K562 (cell line): ENCODE results near the gene PBXIP1. TPM values are rescaled to one million over a fixed set of nuclear protein-coding genes. Genes with fewer than 3 reads are reported as not detected.

Experiments used
- ARID1B ChIP-seq: fragments of 450-650 bp; IDR thresholded peaks from 2 replicates; pipeline ENCODE4 v1.6.1; 2016; ENCODE audit warnings: antibody characterized with exemption, mild to moderate bottlenecking, inconsistent platforms
- ARNT ChIP-seq, 2 experiments: fragments of 450-650 bp; IDR thresholded peaks; 2 replicates each; pipeline ENCODE4 v1.6.1; 2016; ENCODE audit warnings: mild to moderate bottlenecking in 1 of 2
- CREB5 ChIP-seq: fragments of 250-450 bp; sonication (Bioruptor Pico); IDR thresholded peaks from 2 replicates; pipeline ENCODE4 v1.5.0; 2020; ENCODE audit warnings: mild to moderate bottlenecking
- EP400 ChIP-seq: fragments of 450-650 bp; IDR thresholded peaks from 2 replicates; pipeline ENCODE4 v1.6.1; 2017; ENCODE audit warnings: antibody characterized with exemption, mild to moderate bottlenecking, moderate library complexity
- FOXA1 ChIP-seq: fragments of 450-650 bp; IDR thresholded peaks from 2 replicates; pipeline ENCODE4 v1.6.1; 2016; ENCODE audit warnings: mild to moderate bottlenecking, borderline replicate concordance
- HDAC3 ChIP-seq: fragments of 450-650 bp; IDR thresholded peaks from 2 replicates; pipeline ENCODE4 v1.6.1; 2018; ENCODE audit warnings: borderline replicate concordance, mild to moderate bottlenecking, moderate library complexity; ENCODE audit not compliant: partially characterized antibody
- HNRNPH1 ChIP-seq: fragments of 200-400 bp; formaldehyde crosslinking; optimal IDR thresholded peaks from 2 replicates; pipeline ENCODE3; 2017; ENCODE audit warnings: low read depth, mild to moderate bottlenecking, low read length, moderate library complexity
- JUN ChIP-seq, 2 experiments: sonication (generic) in 1 of 2; formaldehyde crosslinking in 1 of 2; IDR thresholded peaks; 2 replicates each; pipeline versions ENCODE4 v1.6.1 to v1.8.0; 2012 to 2022; ENCODE audit warnings: borderline replicate concordance in 2 of 2, mild to moderate bottlenecking in 2 of 2, improper control_type of control experiment in 1 of 2, low read depth in 1 of 2, low read length in 1 of 2, missing genetic modification reagents in 1 of 2
- MAFF ChIP-seq: IDR thresholded peaks from 2 replicates; pipeline ENCODE4 v1.6.1; 2012; ENCODE audit warnings: low read length, improper control_type of control experiment
- MBD2 ChIP-seq: sonication (generic); IDR thresholded peaks from 2 replicates; pipeline ENCODE4 v1.6.1; 2016; ENCODE audit warnings: low read depth, borderline replicate concordance
- MIER1 ChIP-seq: fragments of 450-650 bp; IDR thresholded peaks from 2 replicates; pipeline ENCODE4 v1.6.1; 2016; ENCODE audit warnings: antibody characterized with exemption, mild to moderate bottlenecking, low read depth
- MNT ChIP-seq, 2 experiments: fragments of 450-650 bp; conservative IDR thresholded peaks; 2 replicates each; pipeline ENCODE4 v1.6.1; 2017; ENCODE audit warnings: mild to moderate bottlenecking in 2 of 2, moderate library complexity in 2 of 2
- NEUROD1 ChIP-seq: fragments of 150-350 bp; IDR thresholded peaks from 2 replicates; pipeline ENCODE4 v1.6.1; 2014; ENCODE audit warnings: borderline replicate concordance, low read length, low read depth; ENCODE audit not compliant: partially characterized antibody
- PATZ1 ChIP-seq: fragments of 250-450 bp; sonication (Bioruptor Pico); IDR thresholded peaks from 2 replicates; pipeline ENCODE4 v1.5.0; 2020; ENCODE audit warnings: mild to moderate bottlenecking, borderline replicate concordance
- POLR2AphosphoS2 ChIP-seq: IDR thresholded peaks from 2 replicates; pipeline ENCODE4 v1.6.1; 2012; ENCODE audit warnings: low read length, improper control_type of control experiment
- SAFB ChIP-seq: fragments of 200-400 bp; formaldehyde crosslinking; IDR thresholded peaks from 2 replicates; pipeline ENCODE4 v1.6.1; 2017; ENCODE audit warnings: low read depth, low read length, borderline replicate concordance
- SREBF2 ChIP-seq: sonication (generic); formaldehyde crosslinking; IDR thresholded peaks from 2 replicates; pipeline ENCODE4 v1.4.0; 2020; ENCODE audit warnings: mild to moderate bottlenecking, missing genetic modification reagents
- TAF9B ChIP-seq: fragments of 450-650 bp; IDR thresholded peaks from 2 replicates; pipeline ENCODE4 v1.6.1; 2018; ENCODE audit warnings: mild to moderate bottlenecking; ENCODE audit not compliant: partially characterized antibody
- TGIF2 ChIP-seq: sonication (generic); formaldehyde crosslinking; IDR thresholded peaks from 2 replicates; pipeline ENCODE4 v1.8.1; 2022; ENCODE audit warnings: mild to moderate bottlenecking, missing genetic modification reagents, moderate library complexity
- ZFX ChIP-seq: sonication (generic); formaldehyde crosslinking; IDR thresholded peaks from 2 replicates; pipeline ENCODE4 v1.8.0; 2022; ENCODE audit warnings: mild to moderate bottlenecking, missing genetic modification reagents, moderate library complexity
- ZNF551 ChIP-seq: fragments of 250-450 bp; sonication (Bioruptor Pico); IDR thresholded peaks from 2 replicates; pipeline ENCODE4 v1.5.0; 2021; ENCODE audit warnings: mild to moderate bottlenecking, moderate library complexity
- ZNF766 ChIP-seq: fragments of 200-800 bp; sonication (Bioruptor generic); conservative IDR thresholded peaks from 2 replicates; pipeline ENCODE4 v1.6.1; 2016; ENCODE audit warnings: missing genetic modification characterization, missing compliant biosample characterization
- polyA plus RNA-seq, 8 experiments: library from polyadenylated mRNA; depleted of rRNA in 4 of 8; stranded (reverse) in 5 of 8; unstranded in 3 of 8; fragments of >200 nt; fragmentation: Nextera tagmentation in 2 of 8; fragmentation: Illumina TruSeq in 1 of 8; extraction: Ambion mirVana in 2 of 8; extraction: Trizol in 1 of 8; gene quantifications; 2 replicates each; pipeline versions ENCODE4 v1.2.1 to v1.2.3, GENCODE V29; 2011 to 2014; ENCODE audit warnings: inconsistent platforms in 1 of 8, missing spikeins in 1 of 8
- total RNA-seq, 7 experiments: library from RNA; depleted of rRNA in 6 of 7; stranded (reverse); fragments of >200 nt in 6 of 7; fragmentation: Illumina TruSeq in 2 of 7; extraction: Trizol in 2 of 7; gene quantifications; 2 replicates each; pipeline versions ENCODE4 v1.2.1 to v1.2.3, GENCODE V29; 2011 to 2021; ENCODE audit warnings: low replicate concordance in 1 of 7

The PBXIP1 gene
- total and polyA plus RNA-seq, 9 of the 15 experiments (the other 6 are each of a cell fraction or from before 2014, with no cell fraction given): 0.13 to 8.3 (median 5.8) TPM

GRCh38 chr1:155001675-155002463 lies 46.0 kb upstream of the PBXIP1 start (continued):
- TF ChIP-seq NEUROD1 (peak; percentile 97), MNT (conservative IDR thresholded peaks at IDR 0.05) (peak; percentile 74), ZFX (CRISPR knock-in tag) (peak; percentile 54; the same call in 1 of the 2 replicates), SAFB (peak; percentile 100), HNRNPH1 (no peak), TGIF2 (CRISPR knock-in tag) (no peak), POLR2AphosphoS2 (no peak), TAF9B (peak; percentile 63), JUN (IDR thresholded peaks at IDR 0.05; ENCODE audit: borderline replicate concordance, low read depth, low read length) (peak; percentile 11; the same call in 1 of the 2 replicates), JUN (CRISPR knock-in tag; IDR thresholded peaks at IDR 0.05; ENCODE audit: borderline replicate concordance) (no peak), MIER1 (0 out of 2 replicates have a peak, but pooled peaks have one; percentile 21), ARNT (IDR thresholded peaks at IDR 0.05) (peak; percentile 65 to 68; a peak in 1 of 4 replicates), MBD2 (peak; percentile 93; the same call in 1 of the 2 replicates), ZNF551 (no peak), HDAC3 (no peak), SREBF2 (no peak), FOXA1 (no peak), MAFF (no peak), ARID1B (peak; percentile 62), EP400 (peak; percentile 71), CREB5 (CRISPR knock-in tag) (no peak), ZNF766 (no peak; the same call in 1 of the 2 replicates), PATZ1 (CRISPR knock-in tag) (no peak)
